Naive B cell (primary cell): ENCODE measurements around the gene FAM151A. TPM values are rescaled to one million over a fixed set of nuclear protein-coding genes. Genes with fewer than 3 reads are reported as not detected.

Experiments
- ATAC-seq, 2 donors: fragments of 150-1000 bp; cut with Tn5 transposase; 2 replicates each; pipeline ENCODE4 v1.10.0; 2021; ENCODE audit warnings: low read depth in 2 of 2, mild to moderate bottlenecking in 2 of 2, moderate library complexity in 2 of 2
- DNase-seq: peaks from one replicate; pipeline ENCODE4 v3.0.0; 2022
- H3K27ac Mint-ChIP-seq, 6 donors: one replicate each; pipeline ENCODE4 v1.8.0; 2020 to 2022; ENCODE audit warnings: mild to moderate bottlenecking in 6 of 6, mixed read lengths in 6 of 6, moderate library complexity in 5 of 6, inconsistent platforms in 2 of 6
- H3K27me3 Mint-ChIP-seq, 3 donors: one replicate each; pipeline ENCODE4 v1.8.0; 2021 to 2022; ENCODE audit warnings: mixed read lengths in 3 of 3, mild to moderate bottlenecking in 1 of 3
- H3K36me3 Mint-ChIP-seq, 2 donors: one replicate each; pipeline ENCODE4 v1.8.0; 2020 to 2022; ENCODE audit warnings: mixed read lengths in 2 of 2, inconsistent platforms in 1 of 2, mild to moderate bottlenecking in 1 of 2
- H3K4me1 Mint-ChIP-seq, 3 donors: one replicate each; pipeline ENCODE4 v1.8.0; 2020 to 2022; ENCODE audit warnings: mixed read lengths in 3 of 3, inconsistent platforms in 1 of 3, mild to moderate bottlenecking in 1 of 3, moderate library complexity in 1 of 3
- H3K4me3 Mint-ChIP-seq, 8 donors: one replicate each; pipeline ENCODE4 v1.8.0; 2020 to 2022; ENCODE audit warnings: mild to moderate bottlenecking in 8 of 8, mixed read lengths in 8 of 8, moderate library complexity in 8 of 8, inconsistent platforms in 2 of 8
- H3K9me3 Mint-ChIP-seq, 7 donors: one replicate each; pipeline ENCODE4 v1.8.0; 2020 to 2022; ENCODE audit warnings: mixed read lengths in 7 of 7, mild to moderate bottlenecking in 5 of 7, inconsistent platforms in 2 of 7, moderate library complexity in 1 of 7
- polyA plus RNA-seq, 6 donors: library from polyadenylated mRNA; unstranded; fragments of 300-500 nt; fragmentation: Illumina TruSeq; gene quantifications; one replicate each; pipeline ENCODE4 v1.2.3, GENCODE V29; 2021; ENCODE audit warnings: low read depth in 6 of 6

FAM151A gene
- not detected for polyA plus RNA-seq

DNA sequence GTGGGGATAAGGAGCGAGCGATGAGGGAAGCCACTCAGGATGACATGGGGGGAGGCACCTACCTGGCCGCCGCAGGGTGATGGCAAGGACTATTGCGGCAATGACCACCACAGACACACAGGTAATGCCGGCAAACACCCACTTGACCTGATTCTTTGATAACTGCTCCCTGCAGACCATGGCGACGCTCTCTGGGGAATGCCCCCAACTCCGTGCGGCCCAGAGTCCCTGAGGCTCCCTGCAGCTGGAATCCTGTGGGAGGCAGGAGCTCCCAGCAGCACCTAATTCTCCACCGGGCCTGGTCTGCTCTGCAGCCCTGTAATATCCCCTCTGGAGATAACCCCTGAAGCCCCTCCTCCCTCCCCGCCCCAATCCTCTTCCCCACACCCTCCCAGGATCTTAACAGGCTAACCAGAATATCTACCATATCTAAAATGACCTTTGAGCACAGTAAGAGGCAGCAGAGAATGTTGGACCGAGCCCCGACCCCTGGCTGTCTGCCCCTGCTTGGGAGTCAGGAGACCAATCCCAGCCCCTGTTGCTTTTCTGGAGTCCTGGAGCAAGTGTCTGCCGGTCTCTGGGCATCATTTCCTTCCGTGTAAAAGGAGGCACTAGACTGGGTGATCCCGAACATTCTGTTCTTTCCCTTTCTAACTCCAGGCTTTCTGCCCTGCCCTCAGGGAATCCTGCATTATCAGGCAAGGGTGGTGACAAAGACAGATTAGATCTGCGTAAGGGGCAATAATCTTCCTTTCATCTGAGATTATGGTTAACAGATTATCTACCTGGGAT, at the start of gene FAM151A:
Gene FAM151A (minus strand): TSS at position 310 of the 792 bp plus-strand sequence. CDS start 130 bp downstream, at position 180.
- ATAC-seq (no peak), DNase-seq (no peak)
- Mint-ChIP-seq H3K27ac (peak within 1 kb of the TSS in 2 of 6 donors; percentile 47 to 49), H3K4me1 (no peaks in the 10 kb centered on the region), H3K9me3 (no peaks in the 10 kb centered on the region), H3K36me3 (no peaks in the 10 kb centered on the region), H3K27me3 (peaks cover 0 to 17% (median 0%) of the 10 kb centered on the region in 3 donors), H3K4me3 (peak within 1 kb of the TSS in 1 of 8 donors; percentile 37)

DNA sequence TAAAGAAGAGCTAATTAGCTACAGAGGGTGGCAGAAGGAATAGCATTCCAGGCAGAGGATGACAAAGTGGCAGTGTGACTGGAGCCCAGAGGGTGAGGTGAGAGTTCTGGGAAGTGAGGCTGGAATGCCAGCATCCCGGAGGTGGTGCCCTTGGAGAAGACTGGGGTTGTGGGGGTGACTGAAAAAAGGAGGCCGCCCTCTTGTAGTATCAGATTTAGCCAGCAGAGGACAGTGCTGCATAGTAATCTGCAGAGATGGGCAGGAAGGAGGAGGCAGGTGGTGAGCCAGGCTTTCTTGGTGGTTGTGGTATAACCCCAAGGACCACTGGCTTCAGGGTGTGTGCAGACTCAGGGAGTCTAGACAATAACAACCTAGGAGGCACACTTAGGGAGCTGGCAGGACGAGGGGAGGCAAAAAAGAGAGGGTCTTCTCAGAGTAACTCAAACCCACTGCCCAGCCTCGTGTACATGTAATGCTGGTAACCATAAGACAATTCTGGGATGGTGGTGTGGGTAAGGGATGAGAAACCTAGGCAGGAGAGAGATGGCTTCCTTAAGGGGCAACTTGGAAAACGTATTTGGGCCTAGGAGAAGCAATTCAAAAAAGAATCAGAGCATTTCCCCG, 48.8 kb upstream of the FAM151A start:
- peak overlapping the region in 2 of 6 donors; percentile 11 to 68 for H3K27ac Mint-ChIP-seq

DNA sequence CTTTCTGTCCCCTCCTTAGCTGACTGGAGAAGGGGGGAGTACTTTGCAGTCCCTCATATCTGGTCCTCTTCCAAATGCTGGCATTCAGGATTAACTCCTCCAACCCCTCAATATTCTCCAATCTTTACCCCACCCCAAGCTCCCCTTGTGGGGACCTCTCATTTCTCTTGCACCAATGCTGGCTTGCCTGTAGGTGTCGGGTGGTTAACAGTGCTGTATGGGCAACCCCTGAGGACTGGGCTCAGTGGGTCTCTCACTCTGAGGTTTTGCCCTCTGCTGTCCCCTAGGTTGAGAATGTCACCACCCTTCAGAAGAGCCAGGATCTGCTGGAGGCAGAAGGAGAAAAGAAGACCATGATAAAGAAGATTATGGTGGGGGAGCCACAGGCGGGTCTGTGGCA, 45.2 kb upstream of the FAM151A start:
- DNase-seq: no peak
- H3K4me3 Mint-ChIP-seq: no peak overlapping the region
- H3K9me3 Mint-ChIP-seq: peaks cover 0 to 8% (median 1%) of the 10 kb centered on the region in 7 donors
- H3K4me1 Mint-ChIP-seq: no peaks in the 10 kb centered on the region
- H3K36me3 Mint-ChIP-seq: peaks cover 0 to 11% of the 10 kb centered on the region in 2 donors
- no peak overlapping the region for H3K27ac Mint-ChIP-seq
- H3K27me3 Mint-ChIP-seq: peaks cover 14 to 31% (median 24%) of the 10 kb centered on the region in 3 donors
- ATAC-seq: no peak

More for the DNA sequence above, 48.8 kb upstream of the FAM151A start:
- DNase-seq (peak; percentile 12), ATAC-seq (peak in 1 of 2 donors; percentile 30)
- Mint-ChIP-seq H3K36me3 (no peaks in the 10 kb centered on the region), H3K9me3 (peaks cover 0 to 10% (median 1%) of the 10 kb centered on the region in 7 donors), H3K4me3 (no peak overlapping the region), H3K4me1 (no peaks in the 10 kb centered on the region), H3K27me3 (peaks cover 0 to 8% (median 6%) of the 10 kb centered on the region in 3 donors)

DNA sequence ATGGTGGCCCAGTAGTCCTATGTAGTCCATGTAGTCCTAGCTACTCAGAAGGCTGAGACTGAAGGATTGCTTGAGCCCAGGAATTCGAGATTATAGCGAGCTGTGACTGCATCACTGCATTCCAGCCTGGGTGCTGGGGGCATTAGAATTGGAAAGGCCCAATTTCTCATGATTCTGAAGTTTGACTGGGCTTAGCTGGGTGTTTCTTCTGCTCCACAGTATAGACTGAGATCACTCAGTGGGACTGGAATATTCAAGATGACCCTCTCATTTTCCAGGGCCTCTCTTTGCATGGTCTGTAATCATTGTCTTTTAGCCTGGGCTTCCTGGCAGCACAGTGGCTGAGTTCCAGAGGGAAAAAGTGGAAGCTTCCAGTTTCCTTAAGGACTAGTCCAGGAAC, 44.5 kb upstream of the FAM151A start:
- DNase-seq: no peak
- no peaks in the 10 kb centered on the region for H3K4me1 Mint-ChIP-seq
- ATAC-seq: no peak
- peaks cover 0 to 7% (median 1%) of the 10 kb centered on the region in 7 donors for H3K9me3 Mint-ChIP-seq
- no peak overlapping the region for H3K27ac Mint-ChIP-seq
- H3K4me3 Mint-ChIP-seq: peak overlapping the region in 1 of 8 donors; percentile 57
- peaks cover 14 to 31% (median 24%) of the 10 kb centered on the region in 3 donors for H3K27me3 Mint-ChIP-seq
- H3K36me3 Mint-ChIP-seq: peaks cover 0 to 11% of the 10 kb centered on the region in 2 donors

DNA sequence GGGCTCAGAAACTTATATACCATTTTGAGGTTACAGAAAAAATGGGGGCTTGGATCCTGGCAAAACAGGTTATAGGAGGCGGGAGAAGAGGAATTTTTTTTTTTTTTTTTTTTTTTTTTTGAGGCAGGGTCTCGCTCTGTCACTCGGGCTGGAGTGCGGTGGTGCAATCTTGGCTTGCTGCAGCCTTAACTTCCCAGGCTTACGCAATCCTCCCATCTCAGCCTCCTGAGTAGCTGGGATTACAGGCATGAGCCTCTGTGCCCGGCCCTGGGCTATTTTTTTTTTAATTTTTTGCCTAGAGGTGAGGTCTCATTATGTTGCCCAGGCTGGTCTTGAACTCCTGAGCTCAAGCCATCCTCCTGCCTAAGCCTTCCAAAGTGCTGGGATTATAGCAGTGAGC, 43.0 kb upstream of the FAM151A start:
- no peak for DNase-seq
- no peak overlapping the region for H3K4me3 Mint-ChIP-seq
- peaks cover 0 to 7% (median 1%) of the 10 kb centered on the region in 7 donors for H3K9me3 Mint-ChIP-seq
- peaks cover 0 to 11% of the 10 kb centered on the region in 2 donors for H3K36me3 Mint-ChIP-seq
- no peak for ATAC-seq
- H3K27me3 Mint-ChIP-seq: peaks cover 6 to 31% (median 20%) of the 10 kb centered on the region in 3 donors
- H3K27ac Mint-ChIP-seq: no peak overlapping the region
- H3K4me1 Mint-ChIP-seq: no peaks in the 10 kb centered on the region

DNA sequence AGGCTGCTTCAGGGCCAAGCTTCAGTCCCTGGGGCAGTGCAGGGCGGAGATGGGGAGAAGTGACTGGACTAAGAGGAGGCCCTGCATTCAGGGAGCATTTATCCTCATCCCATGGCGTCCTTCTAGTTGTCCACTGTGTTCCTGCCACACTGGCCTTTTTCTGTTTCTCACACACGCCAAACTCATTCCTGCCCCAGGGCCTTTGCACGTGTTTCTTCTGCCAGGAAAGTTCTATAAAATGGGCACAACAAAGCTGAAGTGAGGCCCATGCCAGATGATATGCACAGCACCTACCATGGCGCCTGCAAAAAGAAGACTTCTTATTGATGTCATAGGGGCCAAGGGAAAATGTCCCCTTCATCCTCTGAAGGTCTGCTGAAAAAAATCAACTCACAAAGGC, 42.5 kb upstream of the FAM151A start:
- peaks cover 0 to 11% of the 10 kb centered on the region in 2 donors for H3K36me3 Mint-ChIP-seq

DNA sequence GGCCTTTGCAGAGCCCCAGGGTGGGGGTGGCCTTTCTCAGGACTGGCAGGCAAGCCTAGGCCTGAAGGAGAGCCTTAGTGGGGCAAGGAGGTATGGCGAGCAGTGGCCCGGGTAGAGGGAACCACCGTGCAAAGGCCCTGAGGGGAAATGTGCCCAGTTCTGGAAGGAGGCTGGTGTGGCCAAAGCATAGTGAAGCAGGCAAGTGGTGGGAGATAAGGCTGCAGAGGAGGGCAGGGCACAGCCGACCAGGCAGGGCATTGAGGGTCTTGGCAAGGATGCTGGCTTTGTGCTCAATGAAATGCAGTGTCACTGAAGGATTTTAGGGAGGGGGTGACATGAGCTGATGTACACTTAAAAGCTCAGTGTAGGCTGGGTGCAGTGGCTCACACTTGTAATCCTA, 41.0 kb upstream of the FAM151A start:
- Mint-ChIP-seq H3K27me3 (peaks cover 6 to 31% (median 18%) of the 10 kb centered on the region in 3 donors), H3K36me3 (peaks cover 0 to 11% of the 10 kb centered on the region in 2 donors), H3K9me3 (peaks cover 0 to 13% (median 6%) of the 10 kb centered on the region in 7 donors), H3K4me3 (no peak overlapping the region), H3K4me1 (no peaks in the 10 kb centered on the region), H3K27ac (no peak overlapping the region)
- ATAC-seq (no peak), DNase-seq (no peak)

More for the DNA sequence above, 42.5 kb upstream of the FAM151A start:
- H3K9me3 Mint-ChIP-seq: peaks cover 0 to 7% (median 1%) of the 10 kb centered on the region in 7 donors
- no peak for ATAC-seq
- no peaks in the 10 kb centered on the region for H3K4me1 Mint-ChIP-seq
- H3K27ac Mint-ChIP-seq: no peak overlapping the region
- H3K27me3 Mint-ChIP-seq: peaks cover 6 to 31% (median 18%) of the 10 kb centered on the region in 3 donors
- no peak overlapping the region for H3K4me3 Mint-ChIP-seq
- no peak for DNase-seq

DNA sequence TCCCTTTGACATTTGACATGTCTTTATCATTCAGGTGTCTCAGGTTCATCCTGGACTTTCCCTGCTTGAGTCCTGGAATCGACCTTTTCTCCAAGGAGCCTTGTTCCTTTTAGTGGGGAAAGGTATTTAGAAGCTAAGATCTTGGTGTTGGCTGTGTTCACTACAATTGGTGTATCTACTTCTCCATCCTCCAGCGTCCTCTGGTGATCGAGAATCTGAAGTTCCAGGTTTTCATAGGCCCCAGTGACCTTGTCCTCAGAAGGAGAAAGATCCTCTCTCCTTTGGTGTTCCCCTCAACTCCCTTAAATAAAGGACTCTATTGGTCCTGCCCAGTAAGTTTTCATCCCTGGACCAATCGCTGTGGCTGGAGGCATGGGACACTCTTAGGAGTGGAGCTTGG, 40.4 kb upstream of the FAM151A start:
- DNase-seq: no peak
- H3K9me3 Mint-ChIP-seq: peaks cover 0 to 14% (median 7%) of the 10 kb centered on the region in 7 donors
- H3K27me3 Mint-ChIP-seq: peaks cover 6 to 31% (median 18%) of the 10 kb centered on the region in 3 donors
- H3K4me3 Mint-ChIP-seq: no peak overlapping the region
- H3K4me1 Mint-ChIP-seq: no peaks in the 10 kb centered on the region
- H3K36me3 Mint-ChIP-seq: peaks cover 0 to 11% of the 10 kb centered on the region in 2 donors
- no peak for ATAC-seq
- H3K27ac Mint-ChIP-seq: no peak overlapping the region

DNA sequence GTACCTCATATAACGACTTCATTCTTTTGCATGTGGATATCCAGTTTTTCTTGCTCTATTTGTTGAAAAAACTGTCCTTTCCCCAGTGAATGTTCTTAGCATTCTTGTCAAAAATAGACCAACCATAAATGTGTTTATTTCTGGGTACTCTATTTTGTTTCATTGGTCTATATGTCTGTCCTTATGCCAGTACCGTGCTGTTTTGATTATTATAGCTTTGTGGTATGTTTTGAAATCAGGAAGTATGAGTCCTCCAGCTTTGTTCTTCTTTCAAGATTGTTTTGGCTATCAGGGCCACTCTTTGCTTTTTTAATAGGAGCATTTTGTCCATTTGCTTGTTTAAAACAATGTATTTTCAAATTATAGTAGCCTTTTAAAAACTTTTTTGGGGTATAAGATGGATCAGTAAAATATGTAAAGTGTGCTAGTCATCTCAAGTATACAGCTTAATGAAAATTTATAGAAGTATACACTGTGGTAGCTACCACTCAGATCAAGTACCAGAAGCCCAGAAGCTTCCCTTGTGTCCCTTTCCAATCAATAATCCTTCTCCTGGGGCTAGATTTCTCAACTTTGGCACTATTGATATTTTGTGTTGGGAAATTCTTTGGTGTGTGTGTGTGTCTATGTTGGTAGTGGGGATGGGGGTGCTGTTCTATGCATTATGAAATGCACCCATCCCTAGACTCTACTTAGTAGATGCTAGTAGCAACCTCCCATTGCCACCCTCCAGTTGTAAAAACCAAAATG, 35.0 kb upstream of the FAM151A start:
- Mint-ChIP-seq H3K9me3 (peaks cover 0 to 20% (median 14%) of the 10 kb centered on the region in 7 donors), H3K27me3 (peaks cover 0 to 6% (median 0%) of the 10 kb centered on the region in 3 donors), H3K36me3 (no peaks in the 10 kb centered on the region), H3K4me1 (no peaks in the 10 kb centered on the region), H3K27ac (no peak overlapping the region), H3K4me3 (no peak overlapping the region)
- DNase-seq (no peak), ATAC-seq (no peak)

DNA sequence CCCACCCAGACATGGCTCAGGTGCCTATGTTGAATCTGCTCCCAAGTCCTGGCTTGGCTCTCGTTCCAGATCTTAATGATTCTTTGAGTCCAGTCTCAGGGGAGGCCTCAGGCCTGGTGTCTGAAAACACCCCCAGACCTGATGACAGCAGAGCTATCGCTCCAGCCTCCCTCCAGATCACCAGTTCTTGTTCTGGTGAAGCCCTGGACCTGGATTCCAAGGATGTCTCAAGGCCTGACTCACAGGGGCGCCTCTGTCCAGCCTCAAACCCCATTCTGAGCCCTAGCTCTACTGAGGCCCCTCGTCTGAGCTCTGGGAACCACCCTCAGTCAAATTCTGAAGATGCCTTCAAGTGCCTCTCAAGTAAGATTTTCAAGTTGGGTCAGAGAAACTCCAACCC, 29.7 kb upstream of the FAM151A start:
- H3K27me3 Mint-ChIP-seq: peaks cover 11 to 27% (median 23%) of the 10 kb centered on the region in 3 donors
- no peaks in the 10 kb centered on the region for H3K36me3 Mint-ChIP-seq
- no peak overlapping the region for H3K4me3 Mint-ChIP-seq
- H3K27ac Mint-ChIP-seq: no peak overlapping the region
- DNase-seq (no peak), ATAC-seq (no peak)
- no peaks in the 10 kb centered on the region for H3K4me1 Mint-ChIP-seq
- peaks cover 0 to 5% (median 3%) of the 10 kb centered on the region in 7 donors for H3K9me3 Mint-ChIP-seq

DNA sequence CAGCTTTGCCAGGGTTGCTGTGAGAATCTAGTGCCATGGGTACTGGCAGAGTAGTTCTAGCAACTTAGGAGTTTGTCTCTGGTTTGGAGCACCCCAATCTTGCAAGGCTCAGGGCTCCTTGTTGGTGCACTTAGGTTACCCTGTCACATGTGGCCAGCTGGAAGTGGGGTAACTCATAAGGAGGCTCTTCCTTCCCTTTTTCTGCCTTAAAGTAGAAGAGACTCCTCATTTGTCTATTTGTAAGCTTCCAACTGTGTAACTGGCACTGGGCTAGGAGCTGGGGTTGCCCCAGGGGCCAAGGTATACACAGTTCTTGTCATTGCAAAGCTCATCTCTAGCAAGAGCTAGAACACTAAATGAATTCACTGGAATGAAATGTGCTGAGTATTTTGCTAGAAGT, 28.8 kb upstream of the FAM151A start:
- Mint-ChIP-seq H3K36me3 (no peaks in the 10 kb centered on the region), H3K27me3 (peaks cover 11 to 23% (median 22%) of the 10 kb centered on the region in 3 donors), H3K4me3 (no peak overlapping the region), H3K4me1 (no peaks in the 10 kb centered on the region), H3K9me3 (no peaks in the 10 kb centered on the region), H3K27ac (no peak overlapping the region)
- ATAC-seq: no peak
- no peak for DNase-seq

DNA sequence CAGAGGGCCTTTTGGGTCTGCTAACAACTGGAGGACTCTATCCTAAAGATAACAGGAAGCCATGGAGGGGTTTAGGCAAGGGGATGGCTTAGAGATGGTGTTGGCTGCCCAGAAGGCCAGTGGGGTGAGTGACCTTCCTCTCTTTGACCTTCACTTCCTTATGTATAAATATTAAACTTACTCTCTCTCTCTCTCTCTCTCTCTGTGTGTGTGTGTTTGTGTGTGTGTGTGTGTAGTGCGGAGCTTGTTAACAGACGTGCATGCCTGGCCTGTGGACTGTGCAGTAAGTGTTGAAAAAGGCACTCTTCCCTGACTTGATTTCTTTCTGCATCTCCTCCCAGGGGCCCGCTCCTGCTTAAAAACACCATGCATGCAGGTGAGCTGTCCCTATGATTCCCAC, 28.3 kb upstream of the FAM151A start:
- no peak for DNase-seq
- ATAC-seq: no peak
- H3K27ac Mint-ChIP-seq: no peak overlapping the region
- H3K36me3 Mint-ChIP-seq: no peaks in the 10 kb centered on the region
- no peaks in the 10 kb centered on the region for H3K9me3 Mint-ChIP-seq
- H3K4me3 Mint-ChIP-seq: no peak overlapping the region
- no peaks in the 10 kb centered on the region for H3K4me1 Mint-ChIP-seq
- peaks cover 11 to 23% (median 22%) of the 10 kb centered on the region in 3 donors for H3K27me3 Mint-ChIP-seq

DNA sequence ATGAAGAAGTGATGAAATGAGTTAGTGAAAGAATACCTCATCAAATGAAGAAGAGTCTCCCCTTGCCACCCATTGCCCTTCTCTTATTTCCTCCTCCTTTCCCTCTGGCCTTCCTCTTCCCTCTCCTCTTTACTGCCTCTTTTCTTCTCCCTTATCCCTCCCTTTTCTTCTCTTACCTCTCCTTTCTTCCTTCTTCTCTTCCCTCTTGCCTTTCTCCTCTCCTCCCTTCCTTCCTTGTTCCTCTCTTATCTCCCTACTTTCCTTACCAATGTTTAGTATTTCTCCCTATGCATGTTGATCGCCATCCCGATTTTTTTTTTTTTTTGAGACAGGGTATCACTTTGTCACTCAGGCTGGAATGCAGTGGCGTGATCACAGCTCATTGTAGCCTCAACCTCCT, 27.1 kb upstream of the FAM151A start:
- peaks cover 11 to 23% (median 22%) of the 10 kb centered on the region in 3 donors for H3K27me3 Mint-ChIP-seq
- no peaks in the 10 kb centered on the region for H3K4me1 Mint-ChIP-seq
- DNase-seq: no peak

More for the DNA sequence above, 27.1 kb upstream of the FAM151A start:
- Mint-ChIP-seq H3K4me3 (no peak overlapping the region), H3K9me3 (peaks cover 0 to 6% (median 0%) of the 10 kb centered on the region in 7 donors), H3K36me3 (no peaks in the 10 kb centered on the region), H3K27ac (no peak overlapping the region)
- ATAC-seq: no peak
